Measurements from ENCODE around the gene KLF16.
A peak's percentile ranks its signal among the peaks of the same experiment; 100 is the strongest.

The KLF16 gene

DNA sequence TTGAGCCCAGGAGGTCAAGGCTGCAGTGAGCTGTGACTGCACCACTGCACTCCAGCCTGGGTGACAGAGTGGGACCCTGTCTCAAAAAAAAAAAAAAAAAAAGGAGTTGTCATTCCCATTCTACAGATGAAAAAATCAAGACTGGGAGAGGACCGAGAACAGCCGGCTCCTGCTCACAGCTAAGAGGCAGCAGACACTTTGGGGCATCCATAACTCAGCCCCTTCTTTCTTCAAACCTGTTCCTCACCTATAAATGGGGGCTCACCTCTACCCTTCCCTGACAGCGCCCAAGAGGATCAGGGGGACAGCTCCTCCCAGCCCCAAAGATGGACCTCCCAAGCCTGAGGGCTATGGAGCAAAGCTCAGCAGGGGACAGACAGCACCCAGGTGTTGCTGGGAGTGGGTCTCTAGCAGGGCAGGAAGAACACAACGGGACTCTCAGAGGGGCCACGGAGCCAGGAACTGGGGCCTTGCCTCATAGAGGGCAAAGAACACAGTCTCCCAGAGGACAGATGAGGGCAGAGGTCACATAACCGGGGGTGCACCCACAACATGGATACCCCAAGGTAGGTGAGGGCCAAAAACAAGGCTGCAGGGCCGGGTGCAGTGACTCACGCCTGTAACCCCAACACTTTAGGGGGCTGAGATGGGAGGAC is 3.4 kb upstream of the KLF16 start:
- no peak for DNase-seq

GRCh38 chr19:1865172-1866010 is 2.0 kb upstream of the KLF16 start:
- DNase-seq: no peak

GRCh38 chr19:1864480-1865171 is 1.2 kb upstream of the KLF16 start:
- DNase-seq: no peak

- peak; percentile 95 for DNase-seq
These were observed 480 bp upstream of the KLF16 start for GRCh38 chr19:1863638-1864479.

DNA sequence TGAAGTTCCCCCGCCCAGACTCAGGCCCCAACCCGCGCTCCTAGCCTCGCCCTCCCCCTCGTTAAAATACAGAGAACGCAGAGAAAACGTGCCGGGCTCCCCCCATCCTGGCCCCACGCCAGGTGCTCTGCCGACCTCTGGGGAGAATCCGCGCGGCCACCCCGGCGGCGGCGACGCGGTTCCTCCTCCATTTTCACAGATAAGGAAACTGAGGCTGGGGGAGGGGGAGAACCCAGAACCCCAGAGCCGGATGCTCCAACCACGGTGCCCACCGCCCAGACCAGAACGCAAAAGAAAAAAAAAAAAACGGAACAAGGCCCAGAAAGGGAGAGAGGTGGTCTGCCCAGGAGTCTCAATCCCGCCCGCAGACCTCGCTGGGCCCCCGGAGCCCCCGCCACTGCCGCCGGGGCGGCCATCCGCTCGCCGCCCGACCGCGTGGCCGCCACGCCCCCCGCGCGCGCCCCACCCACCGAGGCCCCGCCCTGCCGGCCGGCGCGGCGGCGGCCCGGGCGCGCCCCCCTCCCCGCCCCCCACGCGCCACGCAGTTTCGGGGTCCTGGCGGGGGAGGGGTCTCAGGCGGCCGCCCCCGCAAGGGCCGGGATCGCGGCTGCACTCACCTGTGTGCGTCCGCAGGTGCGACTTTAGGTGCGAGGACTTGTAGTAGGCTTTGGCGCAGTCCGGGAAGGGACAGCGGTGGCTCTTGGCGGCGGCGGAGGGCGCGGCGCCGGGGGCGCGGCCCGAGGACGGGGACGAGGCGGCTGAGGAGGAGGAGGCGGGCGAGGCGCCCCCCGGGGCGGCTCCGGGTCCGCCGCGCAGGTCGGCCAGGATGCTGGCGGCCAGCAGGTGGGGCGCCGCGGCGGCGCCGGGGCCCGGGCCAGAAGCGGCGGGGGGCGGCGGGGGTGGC is 703 bp downstream of the KLF16 start:
- DNase-seq: peak; percentile 28

DNA sequence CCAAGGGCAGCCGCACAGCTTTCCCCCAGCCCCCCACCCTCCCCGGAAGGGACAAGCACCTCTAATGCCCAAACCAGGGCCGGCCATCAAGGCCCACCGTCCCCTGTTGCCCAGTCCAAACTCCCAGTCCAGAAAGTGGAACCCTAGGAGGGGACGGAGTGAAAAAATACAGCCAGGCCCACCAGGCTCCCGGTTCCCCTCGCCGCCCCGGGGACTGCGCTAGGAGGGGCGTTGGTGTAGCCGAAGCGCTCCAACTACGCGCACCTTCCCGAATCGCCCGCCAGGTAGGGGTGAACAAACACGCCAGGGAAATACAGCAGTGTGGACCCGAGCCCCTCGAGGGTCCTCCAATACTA is 1.3 kb downstream of the KLF16 start:
- no peak for DNase-seq

DNA sequence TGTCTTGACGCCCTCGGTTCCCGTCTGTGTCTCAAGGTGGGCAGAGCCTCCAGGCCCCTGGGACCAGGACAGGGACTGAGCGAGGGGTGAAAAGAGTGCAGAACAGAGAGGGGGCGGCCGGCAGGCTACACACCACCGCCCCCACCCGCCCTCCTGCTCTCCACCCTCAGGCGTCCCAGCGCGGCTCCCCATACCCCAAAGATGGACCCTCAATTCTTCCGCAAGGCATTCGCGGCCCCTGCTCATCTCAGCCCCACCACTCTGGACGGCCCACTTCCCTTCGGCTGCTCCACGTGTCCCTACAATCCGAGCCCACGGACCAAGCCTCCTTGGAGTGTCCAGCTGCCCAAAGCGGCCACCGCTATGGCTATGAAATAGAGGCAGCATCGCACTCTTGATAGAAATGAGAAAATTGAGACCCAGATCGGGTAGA is 1.8 kb downstream of the KLF16 start:
- no peak for DNase-seq

GRCh38 chr19:1860821-1861598 is 2.4 kb downstream of the KLF16 start:
- DNase-seq: no peak

DNA sequence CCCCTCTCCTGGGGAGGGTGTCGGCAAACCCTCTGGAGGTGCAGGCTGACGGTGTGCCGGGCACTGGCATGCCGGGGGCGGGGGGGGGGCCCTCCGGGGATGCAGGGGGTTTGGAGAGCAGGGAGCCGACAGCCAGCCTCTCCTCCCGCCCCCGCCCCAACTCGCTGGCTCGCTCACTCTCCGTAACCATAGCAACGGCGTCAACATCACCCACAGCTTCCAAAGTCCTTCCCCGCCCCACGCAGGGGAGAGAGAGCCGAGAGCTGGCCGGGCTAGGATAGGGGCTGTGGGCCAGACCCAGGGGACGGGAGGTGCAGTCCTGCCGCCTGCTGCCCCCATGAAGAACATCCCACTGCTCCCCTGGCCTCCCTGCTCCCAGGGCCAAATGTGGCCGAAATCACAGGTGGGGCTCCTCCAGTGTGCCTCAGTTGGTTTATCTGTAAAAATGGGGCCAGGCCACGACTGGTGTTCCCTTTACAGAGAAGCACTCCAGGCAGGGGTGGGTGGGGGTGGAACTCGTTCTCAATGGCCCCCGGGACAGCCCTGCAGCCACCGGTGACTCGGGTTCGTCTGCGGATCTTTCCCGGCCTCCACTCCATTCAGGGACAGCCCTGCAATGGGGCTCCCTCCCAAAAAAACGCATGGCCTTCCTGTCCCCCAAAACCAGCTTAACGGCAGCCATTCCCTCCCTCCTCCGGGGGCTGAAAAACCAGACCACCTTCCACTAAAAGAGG is 3.2 kb downstream of the KLF16 start:
- DNase-seq: no peak

GRCh38 chr19:1859331-1859781 is 4.0 kb downstream of the KLF16 start:
- no peak for DNase-seq

DNA sequence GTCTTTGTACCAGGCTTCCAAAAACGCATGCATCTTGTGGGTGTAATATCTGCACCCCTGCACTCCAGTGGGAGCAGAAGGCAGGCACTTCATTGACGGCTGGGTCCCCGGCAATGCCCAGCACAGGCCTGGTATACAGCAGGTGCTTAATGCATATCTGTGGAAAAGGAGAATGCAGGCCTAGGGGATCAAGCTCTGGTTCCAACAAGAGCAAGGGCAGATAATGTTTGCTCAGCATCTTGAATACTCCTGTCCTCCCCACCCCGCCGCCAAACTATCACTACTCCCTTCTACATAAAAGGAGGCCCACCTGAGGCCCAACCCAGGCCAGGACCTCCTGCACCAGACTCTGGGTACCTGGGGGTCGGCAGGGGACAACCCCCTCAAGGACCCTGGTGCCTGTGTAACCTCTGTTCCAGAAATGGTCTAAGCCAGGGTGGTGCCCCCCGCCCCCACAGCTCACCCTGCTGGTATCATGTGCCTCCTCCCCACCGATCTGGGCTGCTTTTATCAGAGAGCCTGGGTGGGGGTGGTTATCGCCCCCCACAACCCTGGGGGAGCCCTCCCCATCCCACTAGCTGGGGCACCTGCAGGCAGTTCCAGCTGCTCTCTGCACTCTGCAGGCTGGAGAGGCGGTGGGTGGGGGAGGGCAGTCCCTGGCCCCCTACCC is 4.8 kb downstream of the KLF16 start:
- no peak for DNase-seq

DNA sequence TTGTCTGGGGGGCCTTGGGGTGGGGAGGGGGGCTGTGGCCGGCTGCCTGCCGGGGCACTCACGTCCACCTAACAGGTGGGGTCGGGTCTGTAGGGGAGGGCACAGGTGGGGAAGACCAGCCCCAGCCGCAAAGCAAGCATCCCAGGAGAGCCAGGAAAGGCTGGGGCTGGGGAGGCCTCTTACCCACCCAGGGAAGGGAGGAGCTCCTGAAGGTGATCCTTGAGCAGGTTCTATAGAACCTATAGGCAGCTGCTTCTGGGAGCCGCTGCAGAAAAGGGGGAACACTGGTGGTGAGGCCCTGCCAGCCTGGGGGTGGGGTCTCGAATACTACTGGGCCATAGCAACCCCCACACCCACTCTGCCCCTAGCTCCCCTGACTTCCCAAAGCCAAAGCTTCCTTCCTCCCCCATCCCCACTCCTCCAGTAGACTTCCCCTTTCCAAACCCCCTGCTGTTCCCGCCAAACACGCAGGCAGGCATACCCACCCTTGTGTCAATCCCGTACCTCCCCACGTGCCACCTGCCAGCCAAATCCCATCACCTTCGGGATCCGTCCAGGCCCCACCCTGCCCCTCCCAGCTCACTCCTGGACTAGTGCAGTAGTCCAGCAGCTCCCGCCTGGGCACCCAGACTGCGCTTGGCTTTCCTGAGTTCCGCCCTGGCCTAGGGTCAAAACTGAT is 5.6 kb downstream of the KLF16 start:
- no peak for DNase-seq

- no peak for DNase-seq
These were observed 6.4 kb downstream of the KLF16 start for GRCh38 chr19:1856698-1857603.

GRCh38 chr19:1856345-1856697 is 7.1 kb downstream of the KLF16 start:
- DNase-seq: no peak

DNA sequence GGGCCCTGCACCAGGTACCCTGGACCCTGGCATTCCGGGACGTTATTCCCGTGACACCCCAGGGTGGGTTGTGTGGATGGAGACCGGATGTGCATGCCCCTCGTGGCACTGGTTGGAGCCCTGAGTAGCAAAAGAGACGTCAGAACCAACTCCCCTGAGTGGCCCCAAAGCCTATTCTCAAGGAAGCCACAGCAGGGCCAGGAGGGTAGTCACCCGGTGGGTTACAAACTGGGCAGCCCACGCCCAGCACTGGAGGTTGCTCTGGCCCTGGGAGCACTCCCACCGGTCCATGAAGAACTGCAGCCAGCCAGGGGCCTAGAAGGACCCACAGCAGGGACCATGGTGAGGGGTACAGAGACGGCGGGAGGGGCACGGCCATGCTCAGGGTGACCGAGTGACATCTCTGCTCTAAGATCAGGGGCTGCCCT is 7.5 kb downstream of the KLF16 start:
- DNase-seq: no peak

- no peak for DNase-seq
These were observed 8.1 kb downstream of the KLF16 start for GRCh38 chr19:1855040-1855827.

GRCh38 chr19:1854542-1855039 is 8.8 kb downstream of the KLF16 start:
- no peak for DNase-seq
